ENCODE measurements around the gene ATF5.
"Not testable (repeated sequence)": the region's sequence is repeated elsewhere in the genome, so short reads cannot be mapped to it uniquely, and the experiment has no call there.

Gene ATF5

GRCh38 chr19:49937750-49938381 is 8.9 kb downstream of the ATF5 start:
- H3K27me3 ChIP-seq (ENCODE audit: control insufficient read depth in 1 of 2, insufficient read depth in 2 of 2, low read length in 2 of 2), result peaks cover 3 to 6% of the 10 kb centered on the region in 2 donors
- peak overlapping the region in 1 of 2 donors; percentile 14 for H3K9ac ChIP-seq (ENCODE audit: low read length in 2 of 2)
- peak overlapping the region; percentile 32 to 58 for H3K4me3 ChIP-seq (ENCODE audit: low read length in 2 of 2)
- H3K4me1 ChIP-seq (ENCODE audit: control insufficient read depth, insufficient read depth, low read length), result peaks cover 7% of the 10 kb centered on the region
- H3K9me3 ChIP-seq (ENCODE audit: control insufficient read depth in 2 of 2, low read length in 2 of 2), result no peaks in the 10 kb centered on the region
- H3K36me3 ChIP-seq (ENCODE audit: control insufficient read depth in 2 of 2, insufficient read depth in 2 of 2, low read length in 2 of 2), result no peaks in the 10 kb centered on the region
- H3K27ac ChIP-seq (ENCODE audit: low read length), result no peak overlapping the region

- H3K9ac ChIP-seq (ENCODE audit: low read length in 2 of 2), result no peak overlapping the region
These were observed 9.7 kb downstream of the ATF5 start for GRCh38 chr19:49938662-49939061.

DNA sequence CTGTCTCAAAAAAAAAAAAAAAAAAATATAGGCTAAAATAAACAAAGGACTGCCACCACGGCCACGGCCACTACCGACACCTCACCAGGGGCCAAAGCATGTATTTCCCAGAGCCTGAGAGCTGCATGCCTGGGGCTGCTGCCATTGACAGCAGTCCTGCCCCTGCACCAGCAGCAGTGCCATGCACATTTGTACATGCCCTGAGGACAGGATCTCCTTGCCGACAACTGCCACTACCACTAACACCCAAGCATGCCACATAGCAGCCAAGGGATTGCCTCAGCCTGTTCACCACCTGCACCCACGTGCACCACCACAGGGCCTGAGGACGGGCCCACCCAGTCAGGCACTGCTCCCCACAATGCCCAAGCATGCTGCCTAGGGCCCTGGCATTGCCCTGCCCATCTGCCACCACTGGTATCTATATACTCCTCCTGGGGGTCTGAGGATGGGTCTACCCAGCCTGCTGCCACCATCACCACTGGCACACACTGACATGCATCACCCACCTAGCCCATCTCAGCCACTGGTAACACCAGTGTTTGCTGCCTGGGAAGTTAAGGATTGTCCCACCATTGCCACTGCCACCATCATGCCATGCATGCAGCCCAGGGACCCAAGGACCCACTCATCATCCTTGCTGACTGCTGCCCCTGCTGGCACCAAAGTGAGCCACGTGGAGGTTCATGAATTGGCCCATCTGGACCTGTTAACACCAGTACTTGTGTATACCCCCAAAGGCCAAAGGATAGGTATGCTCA is 10.9 kb downstream of the ATF5 start:
- H3K4me3 ChIP-seq (ENCODE audit: low read length in 2 of 2), result no peak overlapping the region
- peaks cover 3 to 6% of the 10 kb centered on the region in 2 donors for H3K27me3 ChIP-seq (ENCODE audit: control insufficient read depth in 1 of 2, insufficient read depth in 2 of 2, low read length in 2 of 2)
- no peaks in the 10 kb centered on the region for H3K9me3 ChIP-seq (ENCODE audit: control insufficient read depth in 2 of 2, low read length in 2 of 2)

More at GRCh38 chr19:49938662-49939061, 9.7 kb downstream of the ATF5 start:
- Histone ChIP-seq H3K27me3 (ENCODE audit: control insufficient read depth in 1 of 2, insufficient read depth in 2 of 2, low read length in 2 of 2) (peaks cover 3 to 6% of the 10 kb centered on the region in 2 donors), H3K9me3 (ENCODE audit: control insufficient read depth in 2 of 2, low read length in 2 of 2) (no peaks in the 10 kb centered on the region), H3K4me3 (ENCODE audit: low read length in 2 of 2) (no peak overlapping the region), H3K4me1 (ENCODE audit: control insufficient read depth, insufficient read depth, low read length) (peaks cover 7% of the 10 kb centered on the region), H3K27ac (ENCODE audit: low read length) (no peak overlapping the region), H3K36me3 (ENCODE audit: control insufficient read depth in 2 of 2, insufficient read depth in 2 of 2, low read length in 2 of 2) (no peaks in the 10 kb centered on the region)

DNA sequence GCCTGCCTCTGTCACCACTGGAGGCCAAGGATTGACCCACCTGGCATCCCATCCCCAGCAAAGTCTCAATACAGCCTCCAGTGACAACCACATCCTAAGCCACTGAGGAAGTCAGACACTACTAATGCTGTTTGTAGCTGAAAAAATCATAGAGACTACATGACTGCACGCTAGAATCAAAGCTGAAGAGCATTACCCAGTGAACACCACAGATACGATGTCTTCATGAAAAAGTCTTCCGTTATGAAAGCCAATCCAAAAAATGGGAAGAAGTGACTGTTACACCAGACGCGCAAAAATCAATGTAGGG is 11.4 kb downstream of the ATF5 start:
- peaks cover 3 to 6% of the 10 kb centered on the region in 2 donors for H3K27me3 ChIP-seq (ENCODE audit: control insufficient read depth in 1 of 2, insufficient read depth in 2 of 2, low read length in 2 of 2)
- H3K36me3 ChIP-seq (ENCODE audit: control insufficient read depth in 2 of 2, insufficient read depth in 2 of 2, low read length in 2 of 2), result no peaks in the 10 kb centered on the region
- no peak overlapping the region for H3K9ac ChIP-seq (ENCODE audit: low read length in 2 of 2)
- no peak overlapping the region for H3K27ac ChIP-seq (ENCODE audit: low read length)
- no peak overlapping the region for H3K4me3 ChIP-seq (ENCODE audit: low read length in 2 of 2)
- H3K9me3 ChIP-seq (ENCODE audit: control insufficient read depth in 2 of 2, low read length in 2 of 2), result no peaks in the 10 kb centered on the region
- H3K4me1 ChIP-seq (ENCODE audit: control insufficient read depth, insufficient read depth, low read length), result peaks cover 7% of the 10 kb centered on the region

More for the DNA sequence above, 10.9 kb downstream of the ATF5 start:
- H3K4me1 ChIP-seq (ENCODE audit: control insufficient read depth, insufficient read depth, low read length), result peaks cover 7% of the 10 kb centered on the region
- H3K9ac ChIP-seq (ENCODE audit: low read length in 2 of 2), result no peak overlapping the region
- H3K27ac ChIP-seq (ENCODE audit: low read length), result no peak overlapping the region
- no peaks in the 10 kb centered on the region for H3K36me3 ChIP-seq (ENCODE audit: control insufficient read depth in 2 of 2, insufficient read depth in 2 of 2, low read length in 2 of 2)

- H3K36me3 ChIP-seq (ENCODE audit: control insufficient read depth in 2 of 2, insufficient read depth in 2 of 2, low read length in 2 of 2); H3K4me3 ChIP-seq (ENCODE audit: low read length in 2 of 2); H3K9me3 ChIP-seq (ENCODE audit: control insufficient read depth in 2 of 2, low read length in 2 of 2); H3K9ac ChIP-seq (ENCODE audit: low read length in 2 of 2); H3K4me1 ChIP-seq (ENCODE audit: control insufficient read depth, insufficient read depth, low read length); H3K27ac ChIP-seq (ENCODE audit: low read length): not testable (repeated sequence)
- H3K27me3 ChIP-seq (ENCODE audit: control insufficient read depth in 1 of 2, insufficient read depth in 2 of 2, low read length in 2 of 2), result peaks cover 0 to 11% of the 10 kb centered on the region in 2 donors
These were observed 15.6 kb downstream of the ATF5 start for GRCh38 chr19:49944567-49944966.

GRCh38 chr19:49946415-49946814 is 17.4 kb downstream of the ATF5 start:
- no peaks in the 10 kb centered on the region for H3K9me3 ChIP-seq (ENCODE audit: control insufficient read depth in 2 of 2, low read length in 2 of 2)
- H3K36me3 ChIP-seq (ENCODE audit: control insufficient read depth in 2 of 2, insufficient read depth in 2 of 2, low read length in 2 of 2), result no peaks in the 10 kb centered on the region
- no peak overlapping the region for H3K27ac ChIP-seq (ENCODE audit: low read length)
- no peaks in the 10 kb centered on the region for H3K4me1 ChIP-seq (ENCODE audit: control insufficient read depth, insufficient read depth, low read length)
- H3K9ac ChIP-seq (ENCODE audit: low read length in 2 of 2), result no peak overlapping the region
- H3K4me3 ChIP-seq (ENCODE audit: low read length in 2 of 2), result no peak overlapping the region
- peaks cover 0 to 14% of the 10 kb centered on the region in 2 donors for H3K27me3 ChIP-seq (ENCODE audit: control insufficient read depth in 1 of 2, insufficient read depth in 2 of 2, low read length in 2 of 2)

DNA sequence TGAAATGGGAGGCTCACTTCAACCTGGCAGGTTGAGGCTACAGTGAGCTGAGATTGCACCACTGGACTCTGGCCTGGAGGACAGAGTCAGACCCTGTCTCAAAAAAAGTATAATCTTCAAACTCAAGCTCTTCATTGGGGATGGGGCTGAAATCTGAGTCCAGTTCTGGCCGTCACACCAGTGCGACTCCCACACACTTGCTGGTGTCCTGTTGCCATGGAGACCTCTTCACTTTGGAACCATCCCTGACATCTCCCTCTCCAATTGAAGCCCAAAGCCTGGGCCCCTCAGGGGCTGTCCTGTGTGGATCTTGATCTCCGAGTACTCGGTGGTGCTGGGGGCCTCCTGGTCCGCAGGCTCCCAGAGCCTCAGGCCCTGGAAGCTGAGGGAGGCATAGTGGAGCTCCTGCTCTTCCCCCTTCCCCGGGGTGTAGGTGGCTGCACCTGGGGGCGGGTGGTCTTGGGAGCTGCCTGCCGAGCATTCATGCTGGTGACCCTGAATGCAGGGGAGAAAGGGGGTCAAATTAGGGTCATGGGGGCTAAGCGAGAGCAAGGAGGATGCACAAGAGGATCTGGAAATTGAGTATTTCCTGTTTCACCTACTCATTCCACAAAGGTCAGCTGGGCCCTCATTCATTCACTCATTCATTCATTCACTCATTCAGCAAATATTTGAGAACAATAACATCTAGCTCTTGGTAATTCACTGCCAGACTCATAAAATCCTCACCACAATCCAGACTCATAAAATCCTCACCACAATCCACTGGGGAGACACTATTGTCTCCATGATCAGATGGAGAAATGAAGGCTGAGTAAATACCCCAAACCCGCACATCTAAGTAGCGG is 21.0 kb downstream of the ATF5 start:
- H3K36me3 ChIP-seq (ENCODE audit: control insufficient read depth in 2 of 2, insufficient read depth in 2 of 2, low read length in 2 of 2), result no peaks in the 10 kb centered on the region
- no peaks in the 10 kb centered on the region for H3K4me1 ChIP-seq (ENCODE audit: control insufficient read depth, insufficient read depth, low read length)
- H3K9me3 ChIP-seq (ENCODE audit: control insufficient read depth in 2 of 2, low read length in 2 of 2), result no peaks in the 10 kb centered on the region
- H3K27ac ChIP-seq (ENCODE audit: low read length), result no peak overlapping the region
- no peak overlapping the region for H3K4me3 ChIP-seq (ENCODE audit: low read length in 2 of 2)
- H3K9ac ChIP-seq (ENCODE audit: low read length in 2 of 2), result no peak overlapping the region
- H3K27me3 ChIP-seq (ENCODE audit: control insufficient read depth in 1 of 2, insufficient read depth in 2 of 2, low read length in 2 of 2), result peaks cover 3 to 27% of the 10 kb centered on the region in 2 donors

DNA sequence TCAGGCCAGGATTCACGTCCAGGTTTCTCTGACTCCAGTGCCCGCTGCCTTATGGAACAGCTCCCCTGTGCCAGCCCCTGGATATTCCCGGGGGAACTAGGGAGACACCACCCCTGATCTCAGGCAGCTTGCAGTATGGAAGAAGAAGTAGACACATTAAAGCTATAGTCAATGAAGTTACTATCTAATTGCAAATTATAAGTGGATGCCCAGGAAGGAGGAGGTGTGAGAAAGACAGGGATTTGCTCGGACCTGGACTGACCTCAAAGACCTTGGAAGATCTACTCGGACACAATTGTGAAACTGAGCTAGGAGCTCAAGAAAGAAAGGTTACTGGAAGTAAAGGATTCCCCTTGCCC is 21.6 kb downstream of the ATF5 start:
- no peaks in the 10 kb centered on the region for H3K36me3 ChIP-seq (ENCODE audit: control insufficient read depth in 2 of 2, insufficient read depth in 2 of 2, low read length in 2 of 2)
- no peaks in the 10 kb centered on the region for H3K4me1 ChIP-seq (ENCODE audit: control insufficient read depth, insufficient read depth, low read length)
- H3K9ac ChIP-seq (ENCODE audit: low read length in 2 of 2), result no peak overlapping the region
- H3K27me3 ChIP-seq (ENCODE audit: control insufficient read depth in 1 of 2, insufficient read depth in 2 of 2, low read length in 2 of 2), result peaks cover 3 to 27% of the 10 kb centered on the region in 2 donors
- H3K9me3 ChIP-seq (ENCODE audit: control insufficient read depth in 2 of 2, low read length in 2 of 2), result no peaks in the 10 kb centered on the region
- H3K4me3 ChIP-seq (ENCODE audit: low read length in 2 of 2), result no peak overlapping the region
- no peak overlapping the region for H3K27ac ChIP-seq (ENCODE audit: low read length)

- Histone ChIP-seq H3K9ac (ENCODE audit: low read length in 2 of 2) (no peak overlapping the region), H3K4me3 (ENCODE audit: low read length in 2 of 2) (no peak overlapping the region), H3K36me3 (ENCODE audit: control insufficient read depth in 2 of 2, insufficient read depth in 2 of 2, low read length in 2 of 2) (no peaks in the 10 kb centered on the region), H3K27me3 (ENCODE audit: control insufficient read depth in 1 of 2, insufficient read depth in 2 of 2, low read length in 2 of 2) (peaks cover 4 to 27% of the 10 kb centered on the region in 2 donors), H3K4me1 (ENCODE audit: control insufficient read depth, insufficient read depth, low read length) (no peaks in the 10 kb centered on the region), H3K9me3 (ENCODE audit: control insufficient read depth in 2 of 2, low read length in 2 of 2) (no peaks in the 10 kb centered on the region), H3K27ac (ENCODE audit: low read length) (no peak overlapping the region)
These were observed 22.0 kb downstream of the ATF5 start for GRCh38 chr19:49950956-49951526.

DNA sequence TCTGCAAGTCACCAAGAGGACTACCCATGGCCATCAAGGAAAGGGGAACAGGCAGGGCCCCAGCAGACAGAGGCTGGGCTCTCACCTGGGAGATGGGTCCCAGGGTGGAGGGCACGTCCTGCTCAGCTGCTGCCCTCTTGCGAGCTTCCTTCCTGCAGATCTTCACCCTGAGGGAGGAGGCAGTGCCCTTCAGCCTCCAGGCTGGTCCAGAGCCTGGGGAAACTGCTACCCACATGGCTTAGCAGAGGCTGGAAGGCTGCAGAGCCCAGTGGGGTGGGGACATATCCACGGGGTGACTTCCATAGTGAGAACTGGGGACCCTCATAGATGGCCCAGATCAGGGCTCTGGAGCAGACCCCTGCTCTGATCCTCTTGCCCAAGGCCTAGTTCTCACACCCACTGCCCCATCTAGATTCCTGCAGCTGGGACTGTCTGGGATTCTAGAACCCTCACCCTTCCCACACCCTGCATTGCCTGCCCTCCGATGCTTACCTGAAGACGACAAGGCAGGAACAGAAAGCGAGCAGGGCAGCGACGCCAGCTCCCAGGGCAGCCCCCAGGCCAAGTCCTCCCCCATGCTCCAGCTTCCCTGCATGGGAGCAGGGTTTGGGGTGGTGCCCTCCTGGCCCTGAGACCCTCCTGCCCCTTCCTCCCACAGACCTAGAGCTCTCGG is 22.9 kb downstream of the ATF5 start:
- H3K9ac ChIP-seq (ENCODE audit: low read length in 2 of 2), result no peak overlapping the region
- H3K27ac ChIP-seq (ENCODE audit: low read length), result no peak overlapping the region
- H3K9me3 ChIP-seq (ENCODE audit: control insufficient read depth in 2 of 2, low read length in 2 of 2), result no peaks in the 10 kb centered on the region
- peaks cover 8 to 27% of the 10 kb centered on the region in 2 donors for H3K27me3 ChIP-seq (ENCODE audit: control insufficient read depth in 1 of 2, insufficient read depth in 2 of 2, low read length in 2 of 2)
- no peak overlapping the region for H3K4me3 ChIP-seq (ENCODE audit: low read length in 2 of 2)
- H3K36me3 ChIP-seq (ENCODE audit: control insufficient read depth in 2 of 2, insufficient read depth in 2 of 2, low read length in 2 of 2), result no peaks in the 10 kb centered on the region
- H3K4me1 ChIP-seq (ENCODE audit: control insufficient read depth, insufficient read depth, low read length), result no peaks in the 10 kb centered on the region

Data from stomach smooth muscle (tissue), 2 donors.